ENCODE measurements around the gene MS4A1.

MS4A1 gene

GRCh38 chr11:60468829-60469228 is 13.2 kb downstream of the MS4A1 start:
- TF ChIP-seq POLR2AphosphoS5 (IDR thresholded peaks at IDR 0.05; ENCODE audit: low read depth) (no peak), GABPA (IDR thresholded peaks at IDR 0.05; ENCODE audit: low read depth) (no peak), SPI1 (IDR thresholded peaks at IDR 0.05; ENCODE audit: borderline replicate concordance, low read depth) (no peak), CTCF (IDR thresholded peaks at IDR 0.05; ENCODE audit: insufficient read depth, low read length) (no peak), REST (IDR thresholded peaks at IDR 0.05; ENCODE audit: insufficient replicate concordance, low read depth) (no peak)
- H3K27me3 ChIP-seq (ENCODE audit: insufficient read depth, poor library complexity, severe bottlenecking): no peaks in the 10 kb centered on the region
- no peak overlapping the region for H3K27ac ChIP-seq (replicated peaks)
- no peak overlapping the region for H3K4me3 ChIP-seq (replicated peaks; ENCODE audit: insufficient read depth, low read length)
- DNase-seq (ENCODE audit: low read depth in 1 of 2, low spot score in 1 of 2): no peak

- no peak for TF ChIP-seq SPI1 (IDR thresholded peaks at IDR 0.05; ENCODE audit: borderline replicate concordance, low read depth)
- no peak for TF ChIP-seq REST (IDR thresholded peaks at IDR 0.05; ENCODE audit: insufficient replicate concordance, low read depth)
- no peak for TF ChIP-seq POLR2AphosphoS5 (IDR thresholded peaks at IDR 0.05; ENCODE audit: low read depth)
- no peak for TF ChIP-seq GABPA (IDR thresholded peaks at IDR 0.05; ENCODE audit: low read depth)
- TF ChIP-seq CTCF (IDR thresholded peaks at IDR 0.05; ENCODE audit: insufficient read depth, low read length): no peak
- no peak overlapping the region for H3K4me3 ChIP-seq (replicated peaks; ENCODE audit: insufficient read depth, low read length)
- no peaks in the 10 kb centered on the region for H3K27me3 ChIP-seq (ENCODE audit: insufficient read depth, poor library complexity, severe bottlenecking)
- DNase-seq (ENCODE audit: low read depth in 1 of 2, low spot score in 1 of 2): no peak
- no peak overlapping the region for H3K27ac ChIP-seq (replicated peaks)
These were observed 14.1 kb downstream of the MS4A1 start for GRCh38 chr11:60469723-60470122.

- TF ChIP-seq REST (IDR thresholded peaks at IDR 0.05; ENCODE audit: insufficient replicate concordance, low read depth) (no peak), SPI1 (IDR thresholded peaks at IDR 0.05; ENCODE audit: borderline replicate concordance, low read depth) (no peak), POLR2AphosphoS5 (IDR thresholded peaks at IDR 0.05; ENCODE audit: low read depth) (no peak), GABPA (IDR thresholded peaks at IDR 0.05; ENCODE audit: low read depth) (no peak), CTCF (IDR thresholded peaks at IDR 0.05; ENCODE audit: insufficient read depth, low read length) (no peak)
- H3K27ac ChIP-seq (replicated peaks): no peak overlapping the region
These were observed 21.4 kb downstream of the MS4A1 start for GRCh38 chr11:60477035-60477445.

More at GRCh38 chr11:60477035-60477445, 21.4 kb downstream of the MS4A1 start:
- DNase-seq (ENCODE audit: low read depth in 1 of 2, low spot score in 1 of 2): no peak
- no peak overlapping the region for H3K4me3 ChIP-seq (replicated peaks; ENCODE audit: insufficient read depth, low read length)
- H3K27me3 ChIP-seq (ENCODE audit: insufficient read depth, poor library complexity, severe bottlenecking): no peaks in the 10 kb centered on the region

Data from HL-60 (cell line).